Sciatic nerve (tissue), 2 donors: ENCODE results near the gene PCCA. TPM values are rescaled to one million over a fixed set of nuclear protein-coding genes. Genes with fewer than 3 reads are reported as not detected.

Source experiments
- ATAC-seq: fragments of 200-7000 bp; cut with Tn5 transposase; one replicate; pipeline ENCODE4 v1.9.1; 2020; ENCODE audit warnings: mild to moderate bottlenecking, moderate library complexity
- DNase-seq: peaks from one replicate; pipeline ENCODE4 v3.0.0-alpha.2; 2020; ENCODE audit warnings: low spot score
- intact Hi-C: fragments of 100-400 bp; cut with DNase I; formaldehyde crosslinking; loops from one replicate; pipeline ENCODE4 v1.14.2; 2022
- total RNA-seq: library from RNA; stranded (reverse); fragmentation: NEBNext Ultra II Directional; extraction: Animal tissue kit (Norgen Biotek cat#: 25700); gene quantifications from one replicate; pipeline ENCODE4 v1.2.1, GENCODE V29; 2021
- donor health status: DM: no; HTN: no; CAD: no.
- donor health status: DM: no; HTN: no; CAD: no.

Gene PCCA
- total RNA-seq, 1 donor from 2014 or later = 34.8 TPM

GRCh38 chr13:100502446-100502845, 413.6 kb downstream of the PCCA start:
- intact Hi-C loops = no loop called here
- DNase-seq (no peak), ATAC-seq (no peak)

GRCh38 chr13:100503622-100504021, 414.7 kb downstream of the PCCA start:
- intact Hi-C loops = no loop called here
- ATAC-seq = no peak

GRCh38 chr13:100506154-100506553, 417.3 kb downstream of the PCCA start:
- ATAC-seq (no peak), DNase-seq (no peak)
- intact Hi-C loops = no loop called here

More at GRCh38 chr13:100503622-100504021, 414.7 kb downstream of the PCCA start:
- no peak for DNase-seq

GRCh38 chr13:100506600-100507422, 417.9 kb downstream of the PCCA start:
- DNase-seq (no peak), ATAC-seq (no peak)
- intact Hi-C loops = no loop called here

GRCh38 chr13:100508455-100508854, 419.6 kb downstream of the PCCA start:
- ATAC-seq = no peak
- intact Hi-C loops = no loop called here
- DNase-seq = no peak

GRCh38 chr13:100508996-100509395, 420.1 kb downstream of the PCCA start:
- intact Hi-C loops = no loop called here
- DNase-seq = no peak
- ATAC-seq = no peak

- ATAC-seq (no peak), DNase-seq (no peak)
- intact Hi-C loops = loop anchor here (10.0 kb wide), 1 partner anchor 596 kb away; no protein-coding TSS in a partner anchor
Observed at GRCh38 chr13:100510208-100510957, 421.5 kb downstream of the PCCA start.

GRCh38 chr13:100511466-100511865, 422.6 kb downstream of the PCCA start:
- ATAC-seq = no peak
- intact Hi-C loops = loop anchor here (10.0 kb wide), 1 partner anchor 597 kb away; no protein-coding TSS in a partner anchor
- DNase-seq = no peak

- intact Hi-C loops = loop anchor here (10.0 kb wide), 1 partner anchor 598 kb away; no protein-coding TSS in a partner anchor
- DNase-seq = no peak
- no peak for ATAC-seq
Observed at GRCh38 chr13:100512422-100512821, 423.5 kb downstream of the PCCA start.

GRCh38 chr13:100513171-100513570, 424.3 kb downstream of the PCCA start:
- intact Hi-C loops = loop anchor here (10.0 kb wide), 1 partner anchor 598 kb away; no protein-coding TSS in a partner anchor
- no peak for ATAC-seq

GRCh38 chr13:100513987-100514670, 425.2 kb downstream of the PCCA start:
- ATAC-seq (peak; percentile 78), DNase-seq (no peak)
- intact Hi-C loops = loop anchor here (10.0 kb wide), 1 partner anchor 599 kb away; no protein-coding TSS in a partner anchor

More at GRCh38 chr13:100513171-100513570, 424.3 kb downstream of the PCCA start:
- DNase-seq = no peak

GRCh38 chr13:100514788-100515409, 426.0 kb downstream of the PCCA start:
- peak; percentile 96 for ATAC-seq
- intact Hi-C loops = loop anchor here (10.0 kb wide), 1 partner anchor 600 kb away; no protein-coding TSS in a partner anchor
- peak; percentile 88 for DNase-seq

GRCh38 chr13:100515410-100515800, 426.5 kb downstream of the PCCA start:
- ATAC-seq = no peak
- intact Hi-C loops = loop anchor here (10.0 kb wide), 1 partner anchor 601 kb away; no protein-coding TSS in a partner anchor
- no peak for DNase-seq

GRCh38 chr13:100517135-100517534, 428.2 kb downstream of the PCCA start:
- intact Hi-C loops = loop anchor here (10.0 kb wide), 1 partner anchor 602 kb away; no protein-coding TSS in a partner anchor
- ATAC-seq = no peak

GRCh38 chr13:100517728-100518127, 428.8 kb downstream of the PCCA start:
- intact Hi-C loops = loop anchor here (10.0 kb wide), 1 partner anchor 603 kb away; no protein-coding TSS in a partner anchor
- no peak for DNase-seq
- no peak for ATAC-seq

More at GRCh38 chr13:100517135-100517534, 428.2 kb downstream of the PCCA start:
- no peak for DNase-seq

- intact Hi-C loops = loop anchor here (10.0 kb wide), 1 partner anchor 604 kb away; no protein-coding TSS in a partner anchor
- ATAC-seq (no peak), DNase-seq (no peak)
Observed at GRCh38 chr13:100518394-100519062, 429.6 kb downstream of the PCCA start.

GRCh38 chr13:100519626-100520025, 430.7 kb downstream of the PCCA start:
- DNase-seq = no peak
- no peak for ATAC-seq
- intact Hi-C loops = loop anchor here (10.0 kb wide), 1 partner anchor 605 kb away; no protein-coding TSS in a partner anchor
